A549 treated with dexamethasone at 1 μM for 4 hours (cell line): ENCODE results near the gene C5AR1. TPM values are rescaled to one million over a fixed set of nuclear protein-coding genes. Genes with fewer than 3 reads are reported as not detected.

Experiments used
- total RNA-seq: library from RNA; stranded (reverse); fragments of 200-300 nt; extraction: Qiagen RNA extraction; gene quantifications from 5 replicates; pipeline ENCODE4 v1.2.3, GENCODE V29; 2022

Gene C5AR1
- 1.2 to 3.3 TPM (median 2.4 TPM) in 5 replicates for total RNA-seq

GRCh38 chr19:47309608-47310007 lies at the start of gene C5AR1:
C5AR1 (plus strand) TSS chr19:47309861; CDS start chr19:47309896, 35 bp downstream.

DNA sequence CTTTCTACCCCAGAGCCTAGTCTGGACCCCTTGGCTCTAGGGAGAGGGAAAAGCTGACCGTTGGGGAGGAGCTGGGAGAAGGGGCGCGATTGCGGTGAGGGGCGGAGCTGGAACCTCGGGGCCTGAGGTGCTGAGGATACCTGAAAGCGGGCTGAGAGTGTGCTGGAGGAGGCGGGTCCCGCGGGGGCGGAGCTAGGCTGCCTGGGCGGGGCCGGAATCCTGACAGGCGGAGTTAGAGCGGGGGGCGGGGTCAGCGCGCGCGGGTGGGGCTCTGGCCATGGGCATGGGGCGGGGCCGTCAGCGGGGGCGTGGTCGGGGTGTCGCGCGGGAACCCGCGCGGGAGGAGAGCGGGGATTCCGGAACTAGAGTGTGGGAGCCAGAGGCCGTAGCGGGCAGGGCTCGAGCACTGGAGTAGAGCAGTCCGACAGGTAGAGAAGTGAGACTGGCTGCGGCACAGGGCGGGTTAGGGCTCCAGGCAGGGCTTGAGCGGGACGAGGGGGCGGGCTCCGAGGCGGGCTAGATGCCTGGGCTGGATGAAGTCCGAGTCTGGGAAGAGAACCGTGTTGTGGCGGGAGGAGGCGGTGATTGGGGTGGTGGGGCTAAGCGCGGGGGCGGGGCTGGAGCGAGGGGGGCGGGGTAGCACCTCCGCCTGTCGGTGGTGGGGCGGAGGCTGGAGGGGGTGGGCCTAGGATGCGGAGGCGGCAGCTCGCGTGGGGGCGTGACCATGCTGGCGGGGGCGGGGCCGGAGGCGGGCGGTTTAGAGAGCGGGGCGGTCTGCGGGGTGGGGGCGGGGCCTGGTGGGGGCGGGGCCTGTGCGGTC lies 35.4 kb upstream of the C5AR1 start, which contains the start of gene INAFM1:
INAFM1 (plus strand) TSS at position 815 of the 820 bp plus-strand sequence. CDS start 35 bp downstream, outside the sequence.

DNA sequence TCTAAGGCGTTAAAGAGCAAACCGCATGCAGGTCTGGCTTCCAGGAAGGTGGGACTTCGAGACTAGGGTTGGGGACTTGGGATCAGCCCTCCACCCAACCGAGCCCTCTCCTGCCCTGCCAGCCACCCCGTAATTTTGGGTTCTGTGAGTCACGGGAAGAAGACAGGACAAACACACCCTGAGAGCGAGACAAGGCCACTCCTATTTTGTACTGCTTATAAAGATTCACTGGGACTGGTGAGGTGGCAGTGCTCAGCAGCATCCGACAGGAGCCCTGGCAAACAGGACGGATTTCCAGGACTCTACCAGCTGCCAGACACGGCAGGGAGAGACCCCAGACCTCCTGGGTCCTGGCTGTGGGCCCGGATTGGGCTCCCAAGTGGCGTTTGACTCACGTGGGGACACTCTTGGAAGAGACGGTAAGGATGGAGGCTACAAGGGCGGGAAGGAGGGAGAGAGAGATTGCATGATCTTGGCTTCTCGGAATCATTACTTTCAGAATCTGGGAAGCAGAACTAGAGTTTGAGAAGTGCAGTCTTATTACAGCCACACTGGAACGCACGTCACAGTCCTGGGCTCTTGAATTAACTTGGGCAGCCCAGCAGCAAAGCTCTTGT lies 22.4 kb downstream of the C5AR1 start, which contains the start of gene C5AR2:
C5AR2 (plus strand) TSS at position 245 of the 617 bp plus-strand sequence. CDS start 8,625 bp downstream, outside the sequence.

DNA sequence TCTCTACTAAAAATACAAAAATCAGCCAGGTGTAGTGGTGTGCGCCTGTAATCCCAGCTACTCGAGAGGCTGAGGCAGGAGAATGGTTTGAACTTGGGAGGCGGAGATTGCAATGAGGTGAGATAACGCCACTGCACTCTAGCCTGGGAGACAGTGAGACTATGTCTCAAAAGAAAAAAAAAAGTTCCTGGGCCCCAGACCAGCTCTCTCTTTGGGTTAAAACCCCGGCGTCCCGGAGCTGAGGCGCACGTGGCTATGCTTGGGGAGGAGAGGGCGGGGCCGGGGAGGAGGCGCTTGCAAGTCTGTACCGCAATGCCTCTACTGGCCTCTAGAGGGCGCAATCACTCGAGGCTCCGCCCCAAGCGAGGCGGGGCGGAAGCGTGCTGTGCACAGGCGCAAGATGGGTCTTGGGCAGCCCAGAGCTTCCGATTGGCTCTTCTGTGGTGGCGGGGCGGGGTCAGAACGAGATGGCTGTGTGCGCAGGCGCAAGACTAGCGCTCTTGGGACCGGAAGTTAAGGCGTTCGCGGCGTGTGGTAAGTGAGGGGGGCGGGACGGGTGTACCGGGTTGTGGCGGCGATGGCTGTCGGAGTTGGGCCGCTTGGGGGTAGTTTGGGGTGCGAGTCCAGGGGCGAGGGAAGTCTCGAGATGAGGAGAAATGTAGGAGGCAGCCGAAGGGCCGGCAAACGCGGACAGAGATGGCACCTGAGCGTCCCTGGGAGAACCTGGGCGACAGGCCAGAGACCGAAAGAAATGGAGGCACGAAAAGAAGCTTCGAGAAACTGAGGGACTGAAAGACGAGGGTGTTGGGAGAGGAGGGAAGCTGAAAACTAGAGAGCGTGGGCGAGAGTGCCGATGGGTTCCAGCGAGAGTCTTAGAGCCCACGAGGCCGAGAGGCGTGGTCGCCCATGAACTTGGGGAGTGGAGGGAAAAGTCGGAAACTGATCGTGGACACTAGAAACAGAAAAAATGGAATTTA lies 39.4 kb downstream of the C5AR1 start, which contains the start of gene DHX34:
DHX34 (plus strand) TSS at position 497 of the 977 bp plus-strand sequence. CDS start 3,716 bp downstream, outside the sequence.

Other genes starting within 250 kb of the C5AR1 start
- gene ZC3H4, start 196.1 kb upstream of the C5AR1 start, total RNA-seq = 20.2 to 30.3 TPM (median 28.2 TPM) in 5 replicates
- gene SAE1, start 179.0 kb upstream of the C5AR1 start, total RNA-seq = 208 to 229 TPM (median 216 TPM) in 5 replicates
- 15.1 to 23.4 TPM (median 21.6 TPM) in 5 replicates for gene BBC3, start 78.7 kb upstream of the C5AR1 start, total RNA-seq
- gene CCDC9, start 53.3 kb upstream of the C5AR1 start, total RNA-seq = 20.8 to 26.5 TPM (median 25.4 TPM) in 5 replicates
- 4.7 to 9.6 TPM (median 8.9 TPM) in 5 replicates for gene INAFM1, start 35.0 kb upstream of the C5AR1 start, total RNA-seq
- 7.0 to 13.8 TPM (median 11.3 TPM) in 5 replicates for gene C5AR2, start 22.3 kb downstream of the C5AR1 start, total RNA-seq
- 22.0 to 39.5 TPM (median 37.5 TPM) in 5 replicates for gene DHX34, start 39.5 kb downstream of the C5AR1 start, total RNA-seq
- gene MEIS3, start 109.7 kb downstream of the C5AR1 start, total RNA-seq = 32.1 to 48.0 TPM (median 41.6 TPM) in 5 replicates
- gene SLC8A2, start 162.0 kb downstream of the C5AR1 start, total RNA-seq = 0.24 to 0.58 TPM (median 0.37 TPM) in 5 replicates
- 15.3 to 24.0 TPM (median 19.6 TPM) in 5 replicates for gene KPTN, start 174.4 kb downstream of the C5AR1 start, total RNA-seq
- 85.9 to 107 TPM (median 96.2 TPM) in 5 replicates for gene NAPA, start 205.2 kb downstream of the C5AR1 start, total RNA-seq